Epithelial cell of esophagus (primary cell): ENCODE data around the gene LAPTM5.

Experiments used
- DNase-seq: peaks from one replicate; pipeline ENCODE4 v3.0.0; 2010; ENCODE audit warnings: low read depth
- H3K4me3 ChIP-seq: 2 replicates; pipeline ENCODE4 v1.5.1; 2011; ENCODE audit warnings: mild to moderate bottlenecking, low read length, control low read depth
- CTCF ChIP-seq: IDR thresholded peaks from 2 replicates; pipeline ENCODE4 v1.5.1; 2011; ENCODE audit warnings: low read depth, mild to moderate bottlenecking, low read length, control low read depth, inconsistent platforms; ENCODE audit not compliant: insufficient read depth; ENCODE audit errors: missing control alignments

LAPTM5 gene

GRCh38 chr1:30684259-30684658 lies 73.3 kb downstream of the LAPTM5 start:
- DNase-seq: no peak
- no peak for TF ChIP-seq CTCF
- H3K4me3 ChIP-seq: no peak overlapping the region

GRCh38 chr1:30683699-30684098 lies 73.9 kb downstream of the LAPTM5 start:
- no peak for TF ChIP-seq CTCF
- DNase-seq: no peak
- no peak overlapping the region for H3K4me3 ChIP-seq
